HUES64 (cell line): ENCODE measurements around the gene MUC5AC.

Experiments used
- H3K27ac ChIP-seq: 2 replicates; pipeline ENCODE4 v1.7.0; 2013; ENCODE audit warnings: low read depth, low read length, inconsistent platforms
- H3K27me3 ChIP-seq: 2 replicates; pipeline ENCODE4 v1.6.1; 2013; ENCODE audit warnings: mild to moderate bottlenecking, low read length; ENCODE audit not compliant: insufficient read depth
- H3K36me3 ChIP-seq: 2 replicates; pipeline ENCODE4 v1.6.1; 2013; ENCODE audit warnings: mild to moderate bottlenecking, low read length; ENCODE audit not compliant: insufficient read depth
- H3K4me1 ChIP-seq: 2 replicates; pipeline ENCODE4 v1.6.1; 2013; ENCODE audit warnings: mild to moderate bottlenecking, low read length, moderate library complexity; ENCODE audit not compliant: insufficient read depth
- H3K4me3 ChIP-seq: 2 replicates; pipeline ENCODE4 v1.5.1; 2013; ENCODE audit warnings: mild to moderate bottlenecking, low read length, moderate library complexity
- H3K9ac ChIP-seq: 2 replicates; pipeline ENCODE4 v1.6.1; 2013; ENCODE audit warnings: mild to moderate bottlenecking, low read depth, low read length
- H3K9me3 ChIP-seq: 2 replicates; pipeline ENCODE4 v1.6.1; 2013; ENCODE audit warnings: low read depth, low read length; ENCODE audit not compliant: insufficient read depth
- WGBS: fragments of 150-250, 120-280 bp; methylation state at CpG from one replicate; pipeline ENCODE4 v1.1.7; 2013; ENCODE audit warnings: missing lambda C conversion rate; 5-methylcytosine and 5-hydroxymethylcytosine counted together

Gene MUC5AC

DNA sequence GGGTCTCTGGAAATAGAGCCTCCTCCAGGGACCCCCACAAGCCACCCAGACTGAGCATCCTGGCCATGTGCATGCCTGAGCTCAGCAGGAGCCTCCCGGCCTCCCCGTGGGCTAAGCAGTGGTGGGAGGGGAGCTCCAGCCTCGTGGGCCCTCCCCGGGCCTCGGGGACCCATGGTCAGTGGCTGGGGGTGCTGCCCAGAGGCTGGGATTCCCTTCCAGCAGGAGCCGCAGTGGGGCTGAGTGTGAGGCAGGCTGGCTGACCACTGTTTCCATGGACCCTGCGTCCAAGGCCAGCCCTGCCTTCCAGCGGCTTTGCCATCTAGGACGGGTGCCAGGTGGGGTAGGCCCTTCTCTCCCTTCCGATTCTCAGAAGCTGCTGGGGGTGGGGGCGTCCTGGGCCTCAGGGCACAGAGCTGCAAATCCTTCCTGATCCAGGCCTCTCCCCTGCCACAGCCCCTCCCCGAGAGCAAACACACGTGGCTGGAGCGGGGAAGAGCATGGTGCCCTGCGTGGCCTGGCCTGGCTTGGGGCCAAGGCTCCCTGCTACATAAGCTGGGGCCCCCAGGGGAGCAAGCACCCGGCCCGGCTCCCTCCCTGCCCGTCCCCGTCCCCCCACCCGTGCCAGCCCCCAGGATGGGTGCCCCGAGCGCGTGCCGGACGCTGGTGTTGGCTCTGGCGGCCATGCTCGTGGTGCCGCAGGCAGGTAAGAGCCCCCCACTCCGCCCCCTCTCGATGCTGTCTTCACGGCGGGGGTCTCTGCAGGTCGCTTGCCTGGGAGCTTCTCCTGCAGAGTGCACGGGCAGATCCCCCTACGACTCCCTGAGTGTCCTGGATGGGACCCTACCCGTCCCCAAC, 65.0 kb downstream of the MUC5AC start, which contains the start of gene MUC5B:
MUC5B (plus strand) TSS at position 576 of the 855 bp plus-strand sequence; CDS start at position 634, 58 bp downstream.
- no peaks in the 10 kb centered on the region for H3K36me3 ChIP-seq
- no peak within 1 kb of the TSS for H3K9ac ChIP-seq
- WGBS = 92% methylated on average over 36 of the region's 36 CpGs
- no peak within 1 kb of the TSS for H3K27ac ChIP-seq
- no peak within 1 kb of the TSS for H3K4me3 ChIP-seq
- no peaks in the 10 kb centered on the region for H3K27me3 ChIP-seq
- H3K9me3 ChIP-seq = no peaks in the 10 kb centered on the region
- no peaks in the 10 kb centered on the region for H3K4me1 ChIP-seq

DNA sequence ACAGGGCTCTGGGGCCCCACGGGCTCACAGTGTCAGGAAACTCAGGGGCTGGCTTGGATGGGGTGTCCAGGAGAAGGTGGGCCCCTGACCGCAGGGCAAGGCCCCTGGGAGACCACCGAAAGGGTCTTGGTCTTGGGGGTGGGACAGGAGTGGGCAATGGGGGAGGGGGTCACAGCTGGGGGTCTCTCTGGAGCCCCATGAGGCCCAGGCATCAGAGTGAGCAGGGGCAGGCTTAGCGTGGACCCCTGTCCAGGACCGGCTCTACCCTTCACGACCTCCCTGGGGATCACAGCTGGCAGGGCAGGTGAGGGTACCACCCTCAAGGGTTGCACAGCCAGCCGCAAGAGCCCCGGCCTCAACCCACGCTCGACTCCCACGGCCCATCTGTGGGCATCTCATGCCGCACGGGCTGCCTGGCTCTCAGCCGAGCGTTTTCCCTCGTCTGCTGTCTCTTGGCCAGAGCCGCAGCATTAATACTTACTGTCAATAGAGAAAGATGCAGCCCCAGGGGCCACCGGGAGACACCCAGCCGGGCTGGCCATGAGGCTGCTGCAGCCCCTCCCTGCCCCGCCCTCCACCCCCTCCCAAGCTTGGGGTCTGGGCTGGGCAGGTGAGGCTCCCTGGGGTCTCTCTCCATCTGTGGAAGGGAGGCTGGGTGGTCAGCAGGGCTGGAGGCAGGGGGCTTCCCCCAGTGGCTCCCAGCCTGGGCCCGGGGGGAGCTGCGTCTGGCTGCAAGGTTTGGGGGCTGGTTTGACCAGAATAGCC, 65.8 kb downstream of the MUC5AC start:
- Histone ChIP-seq H3K27me3 (no peaks in the 10 kb centered on the region), H3K4me3 (no peak overlapping the region), H3K9me3 (no peaks in the 10 kb centered on the region), H3K4me1 (no peaks in the 10 kb centered on the region), H3K36me3 (no peaks in the 10 kb centered on the region), H3K9ac (no peak overlapping the region), H3K27ac (no peak overlapping the region)
- 89% methylated on average over 22 of the region's 22 CpGs for WGBS

DNA sequence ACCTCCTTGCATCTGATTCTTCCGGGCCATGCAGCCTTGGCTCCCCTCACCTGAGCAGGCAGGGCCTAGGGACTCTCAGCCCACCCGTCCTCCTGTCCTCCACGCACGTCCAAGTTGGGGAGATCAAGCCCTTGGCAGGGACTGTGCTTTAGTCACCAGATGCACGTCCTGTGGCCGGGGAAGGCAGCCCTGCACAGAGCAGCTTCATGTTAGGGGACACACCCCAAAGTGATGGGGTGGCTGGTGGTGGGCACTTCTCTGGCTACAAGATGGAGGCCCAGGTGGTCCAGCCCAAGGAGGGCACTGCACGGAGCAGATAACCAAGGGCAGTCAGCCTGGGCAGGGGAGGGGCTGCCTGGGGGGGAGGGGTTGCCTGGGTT, 66.3 kb downstream of the MUC5AC start:
- no peaks in the 10 kb centered on the region for H3K9me3 ChIP-seq
- no peak overlapping the region for H3K4me3 ChIP-seq
- no peak overlapping the region for H3K27ac ChIP-seq
- WGBS = 71% methylated on average over 7 of the region's 7 CpGs
- no peaks in the 10 kb centered on the region for H3K36me3 ChIP-seq
- no peaks in the 10 kb centered on the region for H3K4me1 ChIP-seq
- no peaks in the 10 kb centered on the region for H3K27me3 ChIP-seq
- no peak overlapping the region for H3K9ac ChIP-seq

- Histone ChIP-seq H3K9ac (no peak overlapping the region), H3K27me3 (no peaks in the 10 kb centered on the region), H3K36me3 (no peaks in the 10 kb centered on the region), H3K9me3 (no peaks in the 10 kb centered on the region), H3K4me3 (no peak overlapping the region), H3K27ac (no peak overlapping the region), H3K4me1 (no peaks in the 10 kb centered on the region)
- 74% methylated on average over 27 of the region's 27 CpGs for WGBS
Measured at GRCh38 chr11:1224491-1225385, 67.0 kb downstream of the MUC5AC start.

- H3K36me3 ChIP-seq = no peaks in the 10 kb centered on the region
- H3K9me3 ChIP-seq = no peaks in the 10 kb centered on the region
- no peaks in the 10 kb centered on the region for H3K27me3 ChIP-seq
- no peak overlapping the region for H3K9ac ChIP-seq
- 92% methylated on average over 29 of the region's 29 CpGs for WGBS
- H3K4me1 ChIP-seq = no peaks in the 10 kb centered on the region
- no peak overlapping the region for H3K4me3 ChIP-seq
- no peak overlapping the region for H3K27ac ChIP-seq
Measured at GRCh38 chr11:1225386-1226225, 67.9 kb downstream of the MUC5AC start.

DNA sequence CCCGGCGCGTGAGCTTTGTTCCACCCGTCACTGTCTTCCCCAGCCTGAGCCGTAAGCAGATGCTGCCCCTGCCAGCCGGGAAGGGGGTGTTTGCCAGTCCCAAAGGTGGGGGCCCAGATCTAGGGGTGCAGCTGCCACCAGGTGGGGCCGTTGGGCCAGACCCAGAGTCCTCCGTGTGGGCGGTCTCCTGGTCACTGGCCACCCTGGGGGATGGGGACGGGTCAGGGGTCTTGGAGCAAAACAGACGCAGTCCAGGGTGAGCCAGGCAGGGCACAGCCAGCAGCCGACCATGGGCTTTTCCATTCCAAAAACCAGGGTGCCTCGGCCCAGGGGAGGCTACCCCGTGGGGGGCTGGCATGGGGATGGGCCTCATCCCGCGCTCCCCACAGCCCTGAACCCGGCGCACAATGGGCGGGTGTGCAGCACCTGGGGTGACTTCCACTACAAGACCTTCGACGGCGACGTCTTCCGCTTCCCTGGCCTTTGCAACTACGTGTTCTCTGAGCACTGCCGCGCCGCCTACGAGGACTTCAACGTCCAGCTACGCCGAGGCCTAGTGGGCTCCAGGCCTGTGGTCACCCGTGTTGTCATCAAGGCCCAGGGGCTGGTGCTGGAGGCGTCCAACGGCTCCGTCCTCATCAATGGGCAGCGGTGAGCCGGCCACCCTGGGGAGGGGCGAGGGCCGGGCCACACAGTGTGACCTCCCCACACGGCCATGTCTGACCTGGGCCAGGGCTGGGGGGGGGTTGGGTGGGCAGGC, 68.7 kb downstream of the MUC5AC start:
- no peaks in the 10 kb centered on the region for H3K27me3 ChIP-seq
- H3K4me1 ChIP-seq = no peaks in the 10 kb centered on the region
- H3K36me3 ChIP-seq = no peaks in the 10 kb centered on the region
- H3K9ac ChIP-seq = no peak overlapping the region
- WGBS = 92% methylated on average over 41 of the region's 41 CpGs
- H3K9me3 ChIP-seq = no peaks in the 10 kb centered on the region
- H3K27ac ChIP-seq = no peak overlapping the region
- H3K4me3 ChIP-seq = no peak overlapping the region

- WGBS = 86% methylated on average over 23 of the region's 23 CpGs
- H3K4me1 ChIP-seq = no peaks in the 10 kb centered on the region
- no peak overlapping the region for H3K27ac ChIP-seq
- no peaks in the 10 kb centered on the region for H3K36me3 ChIP-seq
- no peak overlapping the region for H3K9ac ChIP-seq
- no peak overlapping the region for H3K4me3 ChIP-seq
- H3K9me3 ChIP-seq = no peaks in the 10 kb centered on the region
- H3K27me3 ChIP-seq = no peaks in the 10 kb centered on the region
Measured at GRCh38 chr11:1226986-1227550, 69.3 kb downstream of the MUC5AC start.

DNA sequence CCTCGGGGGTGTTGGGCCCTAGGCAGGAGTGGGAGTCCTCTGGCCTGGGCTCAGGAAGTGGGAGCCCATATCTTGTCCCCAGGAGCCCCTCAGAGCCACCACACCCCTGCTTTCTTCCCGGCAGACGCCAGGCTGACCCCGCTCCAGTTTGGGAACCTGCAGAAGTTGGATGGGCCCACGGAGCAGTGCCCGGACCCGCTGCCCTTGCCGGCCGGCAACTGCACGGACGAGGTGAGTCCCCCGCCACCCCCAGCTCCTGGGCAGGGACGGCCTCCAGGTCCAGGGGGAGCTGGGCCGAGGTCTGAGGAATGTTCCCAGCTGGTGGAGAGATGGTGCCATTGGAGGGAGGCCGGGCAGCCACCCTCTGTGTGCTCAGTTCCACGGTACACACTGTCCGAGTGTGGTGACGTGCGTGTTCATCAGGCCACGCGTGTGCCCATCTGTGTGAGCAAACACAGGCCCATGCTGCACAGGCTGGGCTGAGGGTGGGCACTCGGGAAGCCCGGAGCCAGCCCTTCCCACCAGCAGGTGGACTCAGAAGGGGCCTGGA, 69.9 kb downstream of the MUC5AC start:
- no peaks in the 10 kb centered on the region for H3K9me3 ChIP-seq
- H3K9ac ChIP-seq = no peak overlapping the region
- WGBS = 93% methylated on average over 23 of the region's 23 CpGs
- H3K4me1 ChIP-seq = no peaks in the 10 kb centered on the region
- H3K27me3 ChIP-seq = no peaks in the 10 kb centered on the region
- H3K4me3 ChIP-seq = no peak overlapping the region
- H3K27ac ChIP-seq = no peak overlapping the region
- H3K36me3 ChIP-seq = no peaks in the 10 kb centered on the region

DNA sequence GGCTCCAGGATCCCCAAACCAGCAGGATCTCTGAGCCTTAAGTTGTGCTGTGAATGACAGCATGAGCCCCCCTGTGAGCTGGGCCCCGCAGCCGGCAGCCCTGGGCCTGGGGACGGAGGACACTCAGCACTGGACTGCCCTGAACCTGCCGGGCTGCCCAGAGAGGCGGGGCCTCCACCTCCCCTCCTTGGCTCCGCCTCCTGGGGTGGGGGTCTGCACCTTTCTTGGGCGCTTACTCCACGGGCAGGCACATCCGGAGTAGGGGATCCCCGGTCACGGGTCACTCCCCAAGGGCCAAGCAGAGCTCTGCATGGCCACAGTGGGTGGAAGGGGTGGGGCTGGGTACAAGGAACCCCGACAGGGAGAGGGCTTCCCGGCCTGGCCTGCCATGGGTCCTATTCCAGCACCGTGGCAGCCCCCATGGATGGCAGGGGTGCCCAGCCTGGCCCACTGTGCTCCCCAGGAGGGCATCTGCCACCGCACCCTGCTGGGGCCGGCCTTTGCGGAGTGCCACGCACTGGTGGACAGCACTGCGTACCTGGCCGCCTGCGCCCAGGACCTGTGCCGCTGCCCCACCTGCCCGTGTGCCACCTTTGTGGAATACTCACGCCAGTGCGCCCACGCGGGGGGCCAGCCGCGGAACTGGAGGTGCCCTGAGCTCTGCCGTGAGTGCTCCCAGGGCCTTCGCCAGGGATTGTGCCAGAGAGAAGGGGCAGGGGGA, 70.5 kb downstream of the MUC5AC start:
- H3K9me3 ChIP-seq = no peaks in the 10 kb centered on the region
- no peaks in the 10 kb centered on the region for H3K4me1 ChIP-seq
- H3K27me3 ChIP-seq = no peaks in the 10 kb centered on the region

More for the DNA sequence above, 70.5 kb downstream of the MUC5AC start:
- Histone ChIP-seq H3K27ac (no peak overlapping the region), H3K4me3 (no peak overlapping the region), H3K9ac (no peak overlapping the region), H3K36me3 (no peaks in the 10 kb centered on the region)
- WGBS = 90% methylated on average over 31 of the region's 31 CpGs
